DOHH2 (cell line): ENCODE data around the gene INTS6L.

Experiments used
- EZH2phosphoT487 ChIP-seq: fragments of 200-600 bp; sonication (generic); IDR thresholded peaks from 2 replicates; pipeline ENCODE4 v1.6.1; 2017; ENCODE audit warnings: borderline replicate concordance, mild to moderate bottlenecking, antibody characterized with exemption, low read length, moderate library complexity, mixed read lengths
- TF ChIP-seq, protein P1 (sequence below): fragments of 200-600 bp; sonication (generic); IDR thresholded peaks from one replicate; pipeline ENCODE4 v1.5.1; 2014; ENCODE audit warnings: antibody characterized with exemption, mild to moderate bottlenecking, low read depth, low read length; ENCODE audit not compliant: poor library complexity, severe bottlenecking

DNA sequence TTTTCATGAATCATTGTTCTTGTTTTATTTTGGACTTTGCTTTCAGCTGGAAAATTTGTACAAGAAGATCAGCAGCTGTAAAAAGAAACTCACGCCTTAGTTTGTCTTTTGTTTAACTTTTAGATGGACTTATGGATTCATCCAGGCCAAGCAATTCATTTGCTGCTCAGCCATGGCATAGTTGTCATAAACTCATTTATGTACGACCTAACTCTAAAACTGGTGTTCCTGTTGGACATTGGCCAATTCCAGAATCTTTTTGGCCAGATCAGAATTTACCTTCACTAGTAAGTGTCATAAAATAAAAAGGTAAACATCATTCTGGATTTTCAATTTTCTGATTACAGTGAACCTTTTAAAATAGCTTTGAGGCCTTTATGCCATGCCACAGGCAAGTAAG lies 29.1 kb downstream of the INTS6L start:
- TF ChIP-seq, protein P1, sequence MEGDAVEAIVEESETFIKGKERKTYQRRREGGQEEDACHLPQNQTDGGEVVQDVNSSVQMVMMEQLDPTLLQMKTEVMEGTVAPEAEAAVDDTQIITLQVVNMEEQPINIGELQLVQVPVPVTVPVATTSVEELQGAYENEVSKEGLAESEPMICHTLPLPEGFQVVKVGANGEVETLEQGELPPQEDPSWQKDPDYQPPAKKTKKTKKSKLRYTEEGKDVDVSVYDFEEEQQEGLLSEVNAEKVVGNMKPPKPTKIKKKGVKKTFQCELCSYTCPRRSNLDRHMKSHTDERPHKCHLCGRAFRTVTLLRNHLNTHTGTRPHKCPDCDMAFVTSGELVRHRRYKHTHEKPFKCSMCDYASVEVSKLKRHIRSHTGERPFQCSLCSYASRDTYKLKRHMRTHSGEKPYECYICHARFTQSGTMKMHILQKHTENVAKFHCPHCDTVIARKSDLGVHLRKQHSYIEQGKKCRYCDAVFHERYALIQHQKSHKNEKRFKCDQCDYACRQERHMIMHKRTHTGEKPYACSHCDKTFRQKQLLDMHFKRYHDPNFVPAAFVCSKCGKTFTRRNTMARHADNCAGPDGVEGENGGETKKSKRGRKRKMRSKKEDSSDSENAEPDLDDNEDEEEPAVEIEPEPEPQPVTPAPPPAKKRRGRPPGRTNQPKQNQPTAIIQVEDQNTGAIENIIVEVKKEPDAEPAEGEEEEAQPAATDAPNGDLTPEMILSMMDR: no peak
- TF ChIP-seq EZH2phosphoT487: no peak
